Measurements from ENCODE around the gene SLC10A1.
A peak's percentile ranks its signal among the peaks of the same experiment; 100 is the strongest.

The SLC10A1 gene

DNA sequence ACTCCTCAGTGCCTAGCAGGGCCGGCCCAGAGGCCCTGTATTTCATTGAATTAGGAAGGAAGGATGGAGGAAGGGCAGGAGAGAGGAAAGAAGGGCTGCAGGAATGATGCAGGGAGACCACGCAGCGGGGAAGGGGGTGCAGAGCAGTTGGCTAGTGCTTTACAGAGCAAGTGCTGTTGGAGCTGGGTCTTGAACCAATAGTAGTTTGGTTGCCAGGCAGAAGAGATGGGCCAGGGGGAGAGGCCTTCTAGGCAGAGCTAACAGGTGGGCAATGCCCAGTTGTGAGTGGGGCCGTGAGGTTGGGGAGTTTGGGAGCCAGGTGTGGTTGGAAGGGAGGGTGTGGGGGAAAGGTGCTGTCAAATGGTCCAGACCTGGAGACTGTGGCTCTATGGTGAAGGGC is 69.2 kb downstream of the SLC10A1 start:
- FAIRE-seq (no peak), DNase-seq (ENCODE audit: insufficient read length, low spot score) (no peak)

DNA sequence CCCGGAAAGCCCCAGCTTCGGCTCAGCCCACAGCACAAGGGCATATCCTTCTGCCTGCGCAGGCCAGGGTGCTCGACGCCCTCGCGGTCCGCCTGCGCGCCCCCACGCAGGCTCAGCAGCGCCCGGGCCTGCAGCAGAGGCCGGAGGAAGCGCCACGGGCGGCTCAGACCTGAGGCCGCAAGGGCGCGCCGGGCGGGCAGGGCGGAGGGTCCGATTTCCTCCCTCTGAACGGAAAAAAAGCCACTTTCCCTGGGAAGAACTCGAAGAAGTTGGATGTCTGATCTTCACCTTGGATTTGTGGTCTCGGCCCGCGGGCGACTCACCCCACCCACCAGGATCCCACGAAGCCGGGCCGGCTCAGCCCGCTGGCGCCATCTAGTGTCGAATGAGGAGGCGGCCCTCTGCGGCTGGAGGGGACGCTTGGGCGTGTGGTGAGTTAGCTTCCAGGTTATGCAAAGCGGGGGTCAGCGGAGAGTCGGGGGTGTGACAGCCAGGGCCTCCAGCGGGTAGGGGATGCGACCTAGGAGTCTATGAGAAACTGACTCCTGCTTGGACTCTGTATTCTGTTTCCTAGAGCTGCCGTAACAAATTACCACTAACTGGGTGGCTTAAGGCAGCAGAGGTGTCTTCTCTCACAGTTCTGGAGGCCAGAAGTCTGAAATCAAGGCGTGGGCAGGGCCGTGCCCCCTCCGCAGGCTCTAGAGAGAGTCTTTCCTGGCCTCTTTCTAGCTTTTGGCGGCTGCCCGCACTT is 70.1 kb downstream of the SLC10A1 start:
- FAIRE-seq = peak; percentile 98

More for the DNA sequence above, 70.1 kb downstream of the SLC10A1 start:
- DNase-seq (ENCODE audit: insufficient read length, low spot score) = peak; percentile 99
